ENCODE data around the gene SCPEP1. TPM values are rescaled to one million over a fixed set of nuclear protein-coding genes. Genes with fewer than 3 reads are reported as not detected.
A peak's percentile ranks its signal among the peaks of the same experiment; 100 is the strongest.

Gene SCPEP1
- total RNA-seq, 4 donors from 2014 or later = 48.7 to 150 (median 64.7) TPM

DNA sequence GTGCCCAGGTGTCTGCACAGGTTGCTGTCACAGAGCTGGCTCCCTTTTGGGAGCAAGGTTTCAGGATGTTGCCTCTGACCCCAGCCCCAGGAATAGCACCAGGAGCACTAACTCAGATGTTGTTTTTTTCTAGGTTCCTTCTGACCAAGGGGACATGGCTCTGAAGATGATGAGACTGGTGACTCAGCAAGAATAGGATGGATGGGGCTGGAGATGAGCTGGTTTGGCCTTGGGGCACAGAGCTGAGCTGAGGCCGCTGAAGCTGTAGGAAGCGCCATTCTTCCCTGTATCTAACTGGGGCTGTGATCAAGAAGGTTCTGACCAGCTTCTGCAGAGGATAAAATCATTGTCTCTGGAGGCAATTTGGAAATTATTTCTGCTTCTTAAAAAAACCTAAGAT, 28.1 kb downstream of the SCPEP1 start:
- H3K4me1 ChIP-seq = peaks cover 0 to 7% (median 6%) of the 10 kb centered on the region in 4 donors
- no peaks in the 10 kb centered on the region for H3K9me3 ChIP-seq
- no peak for DNase-seq
- H3K4me3 ChIP-seq = no peak overlapping the region
- H3K36me3 ChIP-seq = peaks cover 0 to 33% (median 0%) of the 10 kb centered on the region in 3 donors
- TF ChIP-seq POLR2A (IDR thresholded peaks at IDR 0.05) (no peak), CTCF (IDR thresholded peaks at IDR 0.05) (no peak)
- peak overlapping the region in 1 of 4 donors; percentile 77 for H3K27ac ChIP-seq
- no peaks in the 10 kb centered on the region for H3K27me3 ChIP-seq

DNA sequence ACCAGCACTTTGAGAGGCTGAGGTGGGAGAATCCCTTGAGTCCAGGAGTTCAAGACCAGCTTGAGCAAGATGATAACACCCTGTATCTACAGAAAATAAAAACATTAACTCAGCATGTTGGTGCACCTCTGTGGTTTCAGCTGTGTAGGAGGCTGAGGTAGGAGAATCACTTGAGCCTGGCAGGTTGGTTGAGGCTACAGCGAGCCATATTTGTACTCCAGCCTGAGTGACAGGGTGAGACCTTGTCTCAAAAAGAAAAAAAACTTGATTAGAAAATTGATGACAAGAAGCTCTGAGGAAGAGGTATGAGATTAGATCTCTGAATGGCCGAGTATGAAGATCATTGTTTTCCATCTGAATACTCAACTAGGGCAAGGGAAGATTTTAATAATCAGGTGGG, 31.0 kb downstream of the SCPEP1 start:
- TF ChIP-seq CTCF (IDR thresholded peaks at IDR 0.05) (no peak), POLR2A (IDR thresholded peaks at IDR 0.05) (no peak)

GRCh38 chr17:57009737-57010445, 32.0 kb downstream of the SCPEP1 start:
- H3K9me3 ChIP-seq = no peaks in the 10 kb centered on the region
- TF ChIP-seq POLR2A (IDR thresholded peaks at IDR 0.05) (no peak), CTCF (IDR thresholded peaks at IDR 0.05) (peak; percentile 58 to 89 (median 74))
- DNase-seq = peak; percentile 61 to 88 (median 69)
- no peak overlapping the region for H3K4me3 ChIP-seq
- H3K27me3 ChIP-seq = no peaks in the 10 kb centered on the region
- H3K27ac ChIP-seq = no peak overlapping the region
- H3K4me1 ChIP-seq = peaks cover 0 to 7% (median 2%) of the 10 kb centered on the region in 4 donors
- peaks cover 0 to 7% (median 0%) of the 10 kb centered on the region in 3 donors for H3K36me3 ChIP-seq

More for the DNA sequence above, 31.0 kb downstream of the SCPEP1 start:
- no peak for DNase-seq
- H3K36me3 ChIP-seq = peaks cover 0 to 11% (median 0%) of the 10 kb centered on the region in 3 donors
- no peak overlapping the region for H3K27ac ChIP-seq
- no peaks in the 10 kb centered on the region for H3K9me3 ChIP-seq
- H3K27me3 ChIP-seq = no peaks in the 10 kb centered on the region
- no peak overlapping the region for H3K4me3 ChIP-seq
- H3K4me1 ChIP-seq = peaks cover 0 to 7% (median 3%) of the 10 kb centered on the region in 4 donors

DNA sequence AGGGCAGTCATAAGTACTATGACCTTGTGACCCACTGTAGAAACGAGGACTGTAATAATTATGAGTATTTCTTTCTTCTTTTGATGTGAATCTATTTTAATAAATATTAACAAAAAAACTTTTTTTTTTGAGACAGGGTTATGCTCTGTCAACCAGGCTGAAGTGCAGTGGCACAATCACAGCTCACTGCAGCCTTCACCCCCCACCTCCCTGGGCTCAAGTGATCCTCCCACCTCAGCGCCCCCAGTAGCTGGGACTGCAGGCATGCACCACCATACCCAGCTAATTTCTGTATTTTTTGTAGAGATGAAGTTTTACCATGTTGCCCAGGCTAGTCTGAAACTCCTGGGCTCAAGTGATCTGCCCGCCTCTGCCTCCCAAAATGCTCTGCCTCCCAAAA, 32.6 kb downstream of the SCPEP1 start:
- H3K4me1 ChIP-seq = peaks cover 0 to 7% (median 2%) of the 10 kb centered on the region in 4 donors
- H3K27ac ChIP-seq = no peak overlapping the region
- peaks cover 0 to 7% (median 0%) of the 10 kb centered on the region in 3 donors for H3K36me3 ChIP-seq
- DNase-seq = no peak
- no peak for TF ChIP-seq CTCF (IDR thresholded peaks at IDR 0.05)
- no peak for TF ChIP-seq POLR2A (IDR thresholded peaks at IDR 0.05)
- no peaks in the 10 kb centered on the region for H3K9me3 ChIP-seq
- no peaks in the 10 kb centered on the region for H3K27me3 ChIP-seq
- no peak overlapping the region for H3K4me3 ChIP-seq

DNA sequence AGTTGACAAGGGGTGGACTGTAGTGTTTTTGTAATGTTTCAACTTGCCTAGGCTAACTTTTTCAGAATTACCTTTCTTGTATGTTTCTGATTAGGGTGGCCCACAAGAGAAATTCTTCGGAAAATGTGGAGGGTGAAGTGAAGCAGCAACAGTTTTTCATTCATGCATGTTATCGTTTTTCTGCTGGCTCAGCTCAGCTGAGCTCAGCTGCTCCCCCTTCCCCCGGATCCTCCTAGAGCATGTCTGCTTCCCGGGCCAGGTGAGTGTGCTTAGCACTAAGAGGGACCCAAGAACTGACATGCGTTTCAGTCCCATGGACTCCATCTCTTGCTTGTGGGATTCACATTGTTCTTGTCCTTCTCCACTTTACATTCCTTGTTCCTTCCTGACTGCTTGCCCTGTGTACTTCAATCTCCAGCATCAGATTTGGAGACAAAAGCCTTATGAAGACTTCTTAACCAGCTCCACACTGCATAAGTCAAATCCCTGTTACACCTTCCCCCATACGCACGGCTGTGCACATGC, 33.6 kb downstream of the SCPEP1 start:
- H3K4me1 ChIP-seq = peaks cover 0 to 7% (median 0%) of the 10 kb centered on the region in 4 donors
- no peaks in the 10 kb centered on the region for H3K27me3 ChIP-seq
- no peak overlapping the region for H3K4me3 ChIP-seq
- no peak overlapping the region for H3K27ac ChIP-seq
- H3K36me3 ChIP-seq = peaks cover 0 to under 1% (median 0%) of the 10 kb centered on the region in 3 donors
- no peak for DNase-seq
- no peak for TF ChIP-seq POLR2A (IDR thresholded peaks at IDR 0.05)
- no peak for TF ChIP-seq CTCF (IDR thresholded peaks at IDR 0.05)
- H3K9me3 ChIP-seq = no peaks in the 10 kb centered on the region
